Esophagus muscularis mucosa (tissue), 4 donors: ENCODE measurements around the gene HECTD2. TPM values are rescaled to one million over a fixed set of nuclear protein-coding genes. Genes with fewer than 3 reads are reported as not detected.
"Not testable (repeated sequence)": the region's sequence is repeated elsewhere in the genome, so short reads cannot be mapped to it uniquely, and the experiment has no call there.

Experiments used
- DNase-seq: peaks from one replicate; pipeline ENCODE4 v3.0.0-alpha.2; 2017; ENCODE audit errors: extremely low spot score
- H3K27ac ChIP-seq, 4 donors: fragments of 200-600 bp; sonication (generic); replicated peaks in 1 of 4; 1 replicate in 3 of 4; 2 replicates in 1 of 4; pipeline ENCODE4 v1.5.1; 2016 to 2019; ENCODE audit warnings: mild to moderate bottlenecking in 1 of 4
- H3K27me3 ChIP-seq, 4 donors: fragments of 200-600 bp; sonication (generic); one replicate each; pipeline versions ENCODE4 v1.5.1 to v1.6.0; 2016 to 2019
- H3K36me3 ChIP-seq, 4 donors: fragments of 200-600 bp; sonication (generic); one replicate each; pipeline ENCODE4 v1.5.1; 2016 to 2019
- H3K4me1 ChIP-seq, 4 donors: fragments of 200-600 bp; sonication (generic); one replicate each; pipeline ENCODE4 v1.5.1; 2016 to 2019
- H3K4me3 ChIP-seq, 4 donors: fragments of 200-600 bp; sonication (generic); 1 replicate in 2 of 4; 2 replicates in 2 of 4; pipeline ENCODE4 v1.5.1; 2016 to 2019; ENCODE audit warnings: mild to moderate bottlenecking in 4 of 4, moderate library complexity in 1 of 4
- H3K9me3 ChIP-seq, 4 donors: fragments of 200-600 bp; sonication (generic); 1 replicate in 3 of 4; 2 replicates in 1 of 4; pipeline ENCODE4 v1.5.1; 2016 to 2019
- EP300 ChIP-seq: sonication (generic); formaldehyde crosslinking; IDR thresholded peaks from one replicate; pipeline ENCODE4 v1.6.1; 2017; ENCODE audit warnings: antibody characterized with exemption
- POLR2A ChIP-seq: fragments of 450-650 bp; IDR thresholded peaks from one replicate; pipeline ENCODE4 v1.6.1; 2017; ENCODE audit warnings: antibody characterized with exemption, moderate library complexity, mild to moderate bottlenecking, low read depth
- POLR2AphosphoS5 ChIP-seq, 2 donors: sonication (generic); formaldehyde crosslinking; IDR thresholded peaks; one replicate each; pipeline ENCODE4 v1.6.1; 2017; ENCODE audit warnings: antibody characterized with exemption in 2 of 2
- WGBS: methylation state at CpG from one replicate; pipeline ENCODE4 v1.1.5; 2018; 5-methylcytosine and 5-hydroxymethylcytosine counted together
- intact Hi-C: fragments of 100-400 bp; cut with DNase I; formaldehyde crosslinking; loops from one replicate; pipeline ENCODE4 v1.15.1; 2023
- total RNA-seq, 4 donors: library from RNA; depleted of rRNA; stranded (reverse); fragments of >200 nt; gene quantifications; one replicate each; pipeline versions ENCODE4 v1.1.0 to v1.2.1, GENCODE V29; 2016
- TF ChIP-seq, protein P1 (sequence below), 3 experiments: fragments of 200-600 bp in 2 of 3; fragments of 450-650 bp in 1 of 3; sonication (generic) in 2 of 3; IDR thresholded peaks; one replicate each; pipeline ENCODE4 v1.5.1; 2017 to 2019; ENCODE audit warnings: antibody characterized with exemption in 3 of 3, mild to moderate bottlenecking in 2 of 3, moderate library complexity in 1 of 3

The HECTD2 gene
- total RNA-seq, 4 donors from 2014 or later = 18.2 to 29.5 (median 21.5) TPM

DNA sequence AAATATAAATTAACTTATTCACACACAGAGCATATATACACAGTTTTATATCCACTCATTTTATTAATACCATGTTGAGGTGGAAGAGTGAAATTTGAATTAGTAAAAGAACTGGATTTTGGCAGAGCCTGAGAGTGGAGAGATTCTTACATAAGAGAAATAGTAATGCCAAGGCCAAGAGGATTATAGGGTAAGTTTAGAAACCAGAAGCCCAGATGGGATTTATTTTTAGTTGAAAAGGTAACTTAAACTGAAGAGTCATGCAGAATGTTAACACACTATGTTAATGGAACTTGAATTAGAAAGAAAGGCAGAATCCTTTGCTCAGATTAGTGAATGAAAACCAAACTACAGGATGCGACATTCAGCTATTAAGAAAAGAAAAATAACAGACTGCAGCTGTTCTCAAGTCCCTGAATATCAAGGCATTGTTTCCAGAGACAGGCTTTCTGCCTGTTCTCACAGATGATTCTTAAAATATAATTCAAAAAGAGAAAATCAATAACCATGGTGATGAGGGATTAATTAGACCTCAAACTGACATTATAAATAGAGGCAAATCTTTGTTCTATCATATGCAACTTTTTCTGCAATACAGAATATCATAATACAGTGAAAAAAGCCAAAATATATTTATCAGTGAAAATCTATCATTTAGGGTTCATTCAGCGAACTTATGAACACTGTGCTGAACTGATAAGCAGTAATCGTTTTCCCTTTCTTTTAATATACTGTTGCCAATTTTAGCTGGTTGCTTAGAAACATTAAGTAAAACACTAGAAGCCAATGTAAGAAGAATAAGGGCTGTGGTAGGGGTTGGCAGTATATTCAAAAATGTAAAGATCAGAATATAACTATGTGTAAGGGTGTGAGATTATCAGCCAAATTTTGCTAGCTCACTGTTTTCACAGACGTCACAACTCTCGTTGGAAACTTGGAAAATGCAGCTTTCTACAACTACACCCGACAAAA lies 34.4 kb downstream of the HECTD2 start:
- H3K27me3 ChIP-seq = no peaks in the 10 kb centered on the region
- DNase-seq = no peak
- no peaks in the 10 kb centered on the region for H3K36me3 ChIP-seq
- peaks cover 14 to 25% (median 18%) of the 10 kb centered on the region in 4 donors for H3K4me1 ChIP-seq
- H3K27ac ChIP-seq = peak overlapping the region in 1 of 4 donors; percentile 1
- WGBS = 47% methylated on average over 6 of the region's 6 CpGs
- intact Hi-C loops = no loop called here
- H3K9me3 ChIP-seq = no peaks in the 10 kb centered on the region
- TF ChIP-seq, protein P1, sequence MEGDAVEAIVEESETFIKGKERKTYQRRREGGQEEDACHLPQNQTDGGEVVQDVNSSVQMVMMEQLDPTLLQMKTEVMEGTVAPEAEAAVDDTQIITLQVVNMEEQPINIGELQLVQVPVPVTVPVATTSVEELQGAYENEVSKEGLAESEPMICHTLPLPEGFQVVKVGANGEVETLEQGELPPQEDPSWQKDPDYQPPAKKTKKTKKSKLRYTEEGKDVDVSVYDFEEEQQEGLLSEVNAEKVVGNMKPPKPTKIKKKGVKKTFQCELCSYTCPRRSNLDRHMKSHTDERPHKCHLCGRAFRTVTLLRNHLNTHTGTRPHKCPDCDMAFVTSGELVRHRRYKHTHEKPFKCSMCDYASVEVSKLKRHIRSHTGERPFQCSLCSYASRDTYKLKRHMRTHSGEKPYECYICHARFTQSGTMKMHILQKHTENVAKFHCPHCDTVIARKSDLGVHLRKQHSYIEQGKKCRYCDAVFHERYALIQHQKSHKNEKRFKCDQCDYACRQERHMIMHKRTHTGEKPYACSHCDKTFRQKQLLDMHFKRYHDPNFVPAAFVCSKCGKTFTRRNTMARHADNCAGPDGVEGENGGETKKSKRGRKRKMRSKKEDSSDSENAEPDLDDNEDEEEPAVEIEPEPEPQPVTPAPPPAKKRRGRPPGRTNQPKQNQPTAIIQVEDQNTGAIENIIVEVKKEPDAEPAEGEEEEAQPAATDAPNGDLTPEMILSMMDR (IDR thresholded peaks at IDR 0.05) = no peak
- TF ChIP-seq POLR2AphosphoS5 (IDR thresholded peaks at IDR 0.05) (no peak), POLR2A (no peak), EP300 (no peak)
- H3K4me3 ChIP-seq = no peak overlapping the region

DNA sequence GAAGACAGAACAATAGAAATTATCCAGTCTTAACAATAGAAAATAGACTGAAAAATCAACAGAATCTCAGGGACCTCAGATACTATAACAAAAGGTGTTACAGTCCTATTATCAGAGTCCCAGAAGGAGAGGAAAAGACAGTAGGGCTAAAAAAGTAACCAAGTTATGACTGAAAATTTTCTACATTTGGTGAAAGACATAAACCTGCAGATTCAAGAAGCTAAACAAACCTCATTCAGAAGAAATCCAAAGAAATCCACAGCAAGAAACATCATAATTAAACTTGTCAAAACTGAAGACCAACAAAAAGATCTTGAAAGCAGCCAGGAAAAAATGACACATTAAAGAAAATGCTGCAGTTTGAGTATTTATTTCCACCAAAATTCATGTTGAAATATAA lies 41.9 kb downstream of the HECTD2 start:
- H3K4me3 ChIP-seq = no peak overlapping the region
- peaks cover 0 to 43% (median 29%) of the 10 kb centered on the region in 4 donors for H3K9me3 ChIP-seq
- no peaks in the 10 kb centered on the region for H3K4me1 ChIP-seq
- H3K27ac ChIP-seq = no peak overlapping the region
- TF ChIP-seq POLR2AphosphoS5 (IDR thresholded peaks at IDR 0.05) = no peak
- TF ChIP-seq EP300 = no peak
- TF ChIP-seq, protein P1 (IDR thresholded peaks at IDR 0.05) = no peak
- TF ChIP-seq POLR2A = no peak
- H3K36me3 ChIP-seq = no peaks in the 10 kb centered on the region
- no peak for DNase-seq
- no peaks in the 10 kb centered on the region for H3K27me3 ChIP-seq
- intact Hi-C loops = no loop called here

DNA sequence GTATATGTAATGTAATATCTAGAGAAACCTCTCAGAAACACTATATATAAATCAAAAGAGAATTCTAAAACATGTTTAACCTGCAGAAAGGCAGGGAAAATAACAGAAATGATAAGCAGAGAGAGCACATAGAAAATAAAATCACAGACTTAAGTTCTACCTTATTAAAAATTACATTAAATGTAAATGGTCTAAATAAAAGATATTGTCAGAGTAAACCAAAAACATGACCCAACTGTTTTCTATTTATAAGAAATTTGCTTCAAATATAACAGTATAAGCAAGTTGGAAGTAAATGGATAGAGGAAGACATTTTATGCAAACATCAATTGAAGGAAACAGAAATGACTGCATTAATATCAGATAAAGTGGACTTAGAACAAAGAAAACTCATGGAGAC lies 43.4 kb downstream of the HECTD2 start:
- intact Hi-C loops = no loop called here
- H3K27me3 ChIP-seq = no peaks in the 10 kb centered on the region
- TF ChIP-seq EP300 = no peak
- no peak for TF ChIP-seq POLR2A
- TF ChIP-seq, protein P1 (IDR thresholded peaks at IDR 0.05) = no peak
- TF ChIP-seq POLR2AphosphoS5 (IDR thresholded peaks at IDR 0.05) = no peak
- no peak overlapping the region for H3K27ac ChIP-seq
- H3K9me3 ChIP-seq = peaks cover 0 to 43% (median 29%) of the 10 kb centered on the region in 4 donors
- no peak for DNase-seq
- H3K4me1 ChIP-seq = no peaks in the 10 kb centered on the region
- no peaks in the 10 kb centered on the region for H3K36me3 ChIP-seq
- H3K4me3 ChIP-seq = no peak overlapping the region

DNA sequence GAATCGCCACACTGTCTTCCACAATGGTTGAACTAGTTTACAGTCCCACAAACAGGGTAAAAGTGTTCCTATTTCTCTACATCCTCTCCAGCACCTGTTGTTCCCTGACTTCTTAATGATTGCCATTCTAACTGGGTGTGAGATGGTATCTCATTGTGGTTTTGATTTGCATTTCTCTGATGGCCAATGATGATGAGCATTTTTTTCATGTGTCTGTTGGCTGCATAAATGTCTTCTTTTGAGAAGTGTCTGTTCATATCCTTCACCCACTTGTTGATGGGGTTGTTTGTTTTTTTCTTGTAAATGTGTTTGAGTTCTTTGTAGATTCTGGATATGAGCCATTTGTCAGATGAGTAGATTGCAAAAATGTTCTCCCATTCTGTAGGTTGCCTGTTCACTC lies 45.0 kb downstream of the HECTD2 start:
- H3K27ac ChIP-seq, DNase-seq, intact Hi-C loops, H3K27me3 ChIP-seq, H3K36me3 ChIP-seq, H3K4me1 ChIP-seq, H3K4me3 ChIP-seq: not testable (repeated sequence)
- whole genome bisulfite sequencing = 100% methylated on average over 1 of the region's 1 CpG
- H3K9me3 ChIP-seq = peaks cover 0 to 43% (median 29%) of the 10 kb centered on the region in 4 donors

DNA sequence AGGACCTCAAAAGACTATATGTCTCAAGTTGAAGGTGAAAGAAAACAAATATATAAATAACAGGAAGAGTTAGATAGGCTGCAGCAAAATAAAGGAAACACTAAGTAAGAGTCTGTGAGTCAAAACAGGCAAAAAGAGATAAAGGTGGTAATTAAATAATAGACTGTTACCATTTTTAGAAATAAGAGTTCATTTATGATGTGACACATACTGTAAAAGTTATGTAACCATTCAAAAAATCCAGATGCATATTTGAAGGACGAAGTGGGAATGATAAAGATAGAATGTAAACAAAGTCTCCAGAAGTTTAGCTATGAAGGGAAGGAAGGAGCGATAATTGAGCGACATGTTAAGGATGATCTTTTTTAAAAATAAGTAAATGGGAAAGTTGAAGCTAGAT lies 50.5 kb downstream of the HECTD2 start:
- TF ChIP-seq POLR2AphosphoS5 (IDR thresholded peaks at IDR 0.05) (no peak), EP300 (no peak), POLR2A (no peak)
- TF ChIP-seq, protein P1 (IDR thresholded peaks at IDR 0.05) = no peak
- no peak for DNase-seq
- Histone ChIP-seq H3K9me3 (no peaks in the 10 kb centered on the region), H3K36me3 (peaks cover 24 to 45% (median 31%) of the 10 kb centered on the region in 4 donors), H3K27me3 (no peaks in the 10 kb centered on the region), H3K4me1 (no peaks in the 10 kb centered on the region), H3K27ac (no peak overlapping the region), H3K4me3 (no peak overlapping the region)
- 72% methylated on average over 3 of the region's 3 CpGs for WGBS
- intact Hi-C loops = no loop called here
